Measurements from ENCODE around the gene COMMD9. TPM values are rescaled to one million over a fixed set of nuclear protein-coding genes. Genes with fewer than 3 reads are reported as not detected.

The COMMD9 gene
- polyA plus RNA-seq, 3 donors = 105 to 238 (median 235) TPM

DNA sequence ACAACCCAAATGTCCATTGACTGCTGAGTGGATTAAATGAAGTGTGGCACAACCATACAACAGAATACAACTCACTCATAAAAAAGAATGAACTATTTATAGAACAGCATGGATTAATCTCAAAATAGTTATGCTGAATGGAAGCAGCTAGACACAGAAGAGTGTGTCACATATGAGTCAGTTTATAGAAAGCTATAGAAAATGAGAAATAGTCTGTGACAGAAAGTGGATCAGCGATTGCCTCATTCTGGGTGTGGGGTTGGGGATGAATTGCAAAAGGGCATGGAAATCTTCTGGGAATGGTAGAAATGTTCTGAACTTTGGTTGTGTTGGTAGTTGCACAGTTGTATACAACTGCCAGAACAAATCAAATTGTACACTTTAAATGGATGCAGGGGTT, 44.2 kb upstream of the COMMD9 start:
- Mint-ChIP-seq H3K27ac (no peak overlapping the region), H3K4me1 (peaks cover 3% of the 10 kb centered on the region), H3K4me3 (no peak overlapping the region), H3K36me3 (no peaks in the 10 kb centered on the region), H3K27me3 (ENCODE audit: low read depth in 3 of 3) (peaks cover 0 to 8% (median 0%) of the 10 kb centered on the region in 3 donors), H3K9me3 (peaks cover 0 to 5% (median 0%) of the 10 kb centered on the region in 7 donors)
- no peaks in the 10 kb centered on the region for H3K79me2 ChIP-seq (ENCODE audit: insufficient read depth, low read length)
- peak in 2 of 3 donors; percentile 16 to 19 for DNase-seq
- H3K4me3 ChIP-seq (replicated peaks in 1 of 3; ENCODE audit: low read depth in 2 of 3, low read length in 3 of 3) = no peak overlapping the region
- no peaks in the 10 kb centered on the region for H3K36me3 ChIP-seq (replicated peaks in 1 of 2; ENCODE audit: control insufficient read depth in 1 of 2, insufficient read depth in 2 of 2, low read length in 2 of 2)
- H4K20me1 ChIP-seq (ENCODE audit: insufficient read depth, low read length) = no peaks in the 10 kb centered on the region
- H3K27me3 ChIP-seq (ENCODE audit: control insufficient read depth in 2 of 2, insufficient read depth in 2 of 2, low read length in 2 of 2) = no peaks in the 10 kb centered on the region
- no peak overlapping the region for H2AFZ ChIP-seq (ENCODE audit: insufficient read depth, low read depth, low read length, poor library complexity, severe bottlenecking)
- intact Hi-C loops (cut with micrococcal nuclease) = no loop called here
- no peaks in the 10 kb centered on the region for H3K9me3 ChIP-seq (replicated peaks in 1 of 2; ENCODE audit: control insufficient read depth in 1 of 2, insufficient read depth in 1 of 2, low read length in 2 of 2)
- no peak overlapping the region for H3K4me2 ChIP-seq (replicated peaks; ENCODE audit: extremely low read depth, low read length, poor library complexity, severe bottlenecking)
- no peak overlapping the region for H3K9ac ChIP-seq (ENCODE audit: insufficient read depth, low read length, poor library complexity, severe bottlenecking)
- TF ChIP-seq CTCF (IDR thresholded peaks at IDR 0.05) = no peak
- H3K4me1 ChIP-seq (ENCODE audit: control insufficient read depth in 1 of 2, insufficient read depth in 2 of 2, low read length in 2 of 2) = no peaks in the 10 kb centered on the region
- WGBS (ENCODE audit: insufficient coverage) = 50% methylated on average over 1 of the region's 1 CpG
- no peak overlapping the region for H3K27ac ChIP-seq (ENCODE audit: low read depth in 1 of 2, low read length in 2 of 2)

GRCh38 chr11:36330411-36330810, 41.2 kb upstream of the COMMD9 start:
- no peaks in the 10 kb centered on the region for H3K79me2 ChIP-seq (ENCODE audit: insufficient read depth, low read length)
- H3K27me3 ChIP-seq (ENCODE audit: control insufficient read depth in 2 of 2, insufficient read depth in 2 of 2, low read length in 2 of 2) = no peaks in the 10 kb centered on the region
- peaks cover 0 to 7% (median 0%) of the 10 kb centered on the region in 3 donors for H3K27me3 Mint-ChIP-seq (ENCODE audit: low read depth in 3 of 3)
- no peaks in the 10 kb centered on the region for H3K36me3 Mint-ChIP-seq
- H3K4me1 ChIP-seq (ENCODE audit: control insufficient read depth in 1 of 2, insufficient read depth in 2 of 2, low read length in 2 of 2) = peaks cover 3 to 6% of the 10 kb centered on the region in 2 donors
- no peak for DNase-seq
- no peak overlapping the region for H3K4me2 ChIP-seq (replicated peaks; ENCODE audit: extremely low read depth, low read length, poor library complexity, severe bottlenecking)
- H3K4me3 Mint-ChIP-seq = no peak overlapping the region
- H3K4me1 Mint-ChIP-seq = peaks cover 8% of the 10 kb centered on the region
- no peak overlapping the region for H3K9ac ChIP-seq (ENCODE audit: insufficient read depth, low read length, poor library complexity, severe bottlenecking)
- TF ChIP-seq CTCF (IDR thresholded peaks at IDR 0.05) = no peak
- peaks cover 0 to 5% (median 0%) of the 10 kb centered on the region in 7 donors for H3K9me3 Mint-ChIP-seq
- H3K36me3 ChIP-seq (replicated peaks in 1 of 2; ENCODE audit: control insufficient read depth in 1 of 2, insufficient read depth in 2 of 2, low read length in 2 of 2) = no peaks in the 10 kb centered on the region
- H3K27ac Mint-ChIP-seq = no peak overlapping the region
- no peaks in the 10 kb centered on the region for H4K20me1 ChIP-seq (ENCODE audit: insufficient read depth, low read length)
- intact Hi-C loops (cut with micrococcal nuclease) = no loop called here
- no peaks in the 10 kb centered on the region for H3K9me3 ChIP-seq (replicated peaks in 1 of 2; ENCODE audit: control insufficient read depth in 1 of 2, insufficient read depth in 1 of 2, low read length in 2 of 2)
- no peak overlapping the region for H3K27ac ChIP-seq (ENCODE audit: low read depth in 1 of 2, low read length in 2 of 2)
- H3K4me3 ChIP-seq (replicated peaks in 1 of 3; ENCODE audit: low read depth in 2 of 3, low read length in 3 of 3) = no peak overlapping the region
- H2AFZ ChIP-seq (ENCODE audit: insufficient read depth, low read depth, low read length, poor library complexity, severe bottlenecking) = no peak overlapping the region
- WGBS (ENCODE audit: insufficient coverage) = no CpG with 5 or more reads among the region's 2 CpGs

All from CD14-positive monocyte (primary cell).